OCI-LY7 (cell line): ENCODE data around the gene SNU13. TPM values are rescaled to one million over a fixed set of nuclear protein-coding genes. Genes with fewer than 3 reads are reported as not detected.
"Not testable (repeated sequence)": the region's sequence is repeated elsewhere in the genome, so short reads cannot be mapped to it uniquely, and the experiment has no call there.

Experiments
- BruUV-seq: library from RNA; stranded (reverse); fragments of 400-500 nt; replicated peaks from 2 replicates; lab custom pipeline; 2021; lab: Mats Ljungman, UMichigan
- CTCF ChIA-PET: fragments of 300-600 bp; sonication (Branson Sonifier 250); formaldehyde crosslinking; loops from one replicate; lab custom pipeline; 2022; ENCODE audit warnings: antibody characterized with exemption; ENCODE audit not compliant: unreplicated experiment; lab: Charles Lee
- POLR2A ChIA-PET: fragments of 300-600 bp; sonication (Branson Sonifier 250); formaldehyde crosslinking; loops from one replicate; lab custom pipeline; 2022; ENCODE audit warnings: antibody characterized with exemption; lab: Charles Lee
- DNase-seq: peaks from one replicate; pipeline ENCODE4 v3.0.0-alpha.2; 2015; ENCODE audit warnings: low spot score
- H2AFZ ChIP-seq: fragments of 200-600 bp; sonication (generic), shearing (Covaris generic); 2 replicates; pipeline ENCODE4 v1.6.1; 2014; ENCODE audit warnings: mild to moderate bottlenecking, antibody characterized with exemption, low read length, moderate library complexity
- H3K27ac ChIP-seq: fragments of 200-600 bp; sonication (generic); 2 replicates; pipeline ENCODE4 v1.5.1; 2014; ENCODE audit warnings: mixed run types, low read depth, mild to moderate bottlenecking, moderate library complexity, low read length, inconsistent platforms; ENCODE audit not compliant: poor library complexity, severe bottlenecking
- H3K36me3 ChIP-seq: fragments of 200-600 bp; sonication (generic); 2 replicates; pipeline ENCODE4 v1.6.1; 2014; ENCODE audit warnings: mild to moderate bottlenecking, antibody characterized with exemption, low read length, moderate library complexity, mixed read lengths; ENCODE audit not compliant: insufficient read depth
- H3K4me1 ChIP-seq: fragments of 200-600 bp; sonication (generic); 2 replicates; pipeline ENCODE4 v1.5.1; 2014; ENCODE audit warnings: mild to moderate bottlenecking, low read length; ENCODE audit not compliant: insufficient read depth, poor library complexity, severe bottlenecking
- H3K4me2 ChIP-seq: fragments of 200-600 bp; sonication (generic); 2 replicates; pipeline ENCODE4 v1.6.1; 2014; ENCODE audit warnings: mild to moderate bottlenecking, low read length
- H3K4me3 ChIP-seq: fragments of 200-600 bp; sonication (generic); 2 replicates; pipeline ENCODE4 v1.5.1; 2014; ENCODE audit warnings: mild to moderate bottlenecking, low read depth, low read length; ENCODE audit not compliant: poor library complexity, severe bottlenecking
- H3K79me2 ChIP-seq: fragments of 200-600 bp; sonication (generic); 2 replicates; pipeline ENCODE4 v1.6.1; 2016; ENCODE audit warnings: low read depth, mild to moderate bottlenecking, low read length, moderate library complexity, mixed read lengths; ENCODE audit not compliant: insufficient read depth
- H3K9me2 ChIP-seq: fragments of 200-600 bp; sonication (generic); 2 replicates; pipeline ENCODE4 v1.6.1; 2016; ENCODE audit warnings: mild to moderate bottlenecking, low read length, mixed read lengths; ENCODE audit not compliant: insufficient read depth
- H3K9me3 ChIP-seq: fragments of 200-600 bp; sonication (generic); 2 replicates; pipeline ENCODE4 v1.6.1; 2014; ENCODE audit warnings: mild to moderate bottlenecking, mixed run types, low read length, mixed read lengths
- H4K20me1 ChIP-seq: fragments of 200-600 bp; sonication (generic); 2 replicates; pipeline ENCODE4 v1.6.1; 2014; ENCODE audit warnings: mild to moderate bottlenecking, antibody characterized with exemption, low read length, moderate library complexity, mixed read lengths; ENCODE audit not compliant: insufficient read depth
- EZH2phosphoT487 ChIP-seq: fragments of 200-600 bp; sonication (generic); IDR thresholded peaks from 2 replicates; pipeline ENCODE4 v1.6.1; 2018; ENCODE audit warnings: low read depth, borderline replicate concordance, mild to moderate bottlenecking, mixed run types, antibody characterized with exemption, low read length, moderate library complexity, mixed read lengths
- intact Hi-C: fragments of 100-400 bp; cut with micrococcal nuclease; formaldehyde crosslinking; loops from one replicate; pipeline ENCODE4 v1.10.0; 2022; ENCODE audit not compliant: unreplicated experiment
- total RNA-seq, 2 experiments: library from RNA; depleted of rRNA in 1 of 2; stranded (reverse); fragments of >200 nt in 1 of 2; shearing (Covaris generic) in 1 of 2; gene quantifications; 2 replicates each; pipeline ENCODE4 v1.2.3, GENCODE V29; 2014 to 2022
- TF ChIP-seq, protein P1 (sequence below): fragments of 200-600 bp; sonication (generic); conservative IDR thresholded peaks from 2 replicates; pipeline ENCODE4 v1.5.1; 2014; ENCODE audit warnings: mild to moderate bottlenecking, antibody characterized with exemption, low read length, moderate library complexity, mixed read lengths

SNU13 gene
- total RNA-seq, 2 experiments from 2014 or later, result 199 to 246 TPM

DNA sequence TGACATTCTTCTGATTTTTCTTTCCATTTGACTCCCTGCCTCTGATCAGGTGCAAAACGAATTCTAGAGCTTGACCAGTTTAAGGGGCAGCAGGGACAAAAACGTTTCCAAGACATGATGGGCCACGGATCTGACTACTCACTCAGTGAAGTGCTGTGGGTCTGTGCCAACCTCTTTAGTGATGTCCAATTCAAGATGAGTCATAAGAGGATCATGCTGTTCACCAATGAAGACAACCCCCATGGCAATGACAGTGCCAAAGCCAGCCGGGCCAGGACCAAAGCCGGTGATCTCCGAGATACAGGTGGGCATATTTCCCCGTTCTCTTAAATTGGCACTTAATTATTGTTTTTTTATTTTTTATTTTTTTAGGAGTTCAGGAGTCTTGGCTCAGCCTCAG is 52.2 kb downstream of the SNU13 start:
- Histone ChIP-seq H4K20me1 (no peaks in the 10 kb centered on the region; the same call in 1 of the 2 replicates), H3K4me2 (no peak overlapping the region), H3K4me3 (no peak overlapping the region), H3K36me3 (peaks cover 98% of the 10 kb centered on the region), H3K9me3 (no peaks in the 10 kb centered on the region), H3K9me2 (no peaks in the 10 kb centered on the region), H3K4me1 (no peaks in the 10 kb centered on the region), H3K27ac (no peak overlapping the region), H2AFZ (no peak overlapping the region), H3K79me2 (peaks cover 31% of the 10 kb centered on the region; the same call in 1 of the 2 replicates)
- no peak for TF ChIP-seq EZH2phosphoT487
- TF ChIP-seq, protein P1, sequence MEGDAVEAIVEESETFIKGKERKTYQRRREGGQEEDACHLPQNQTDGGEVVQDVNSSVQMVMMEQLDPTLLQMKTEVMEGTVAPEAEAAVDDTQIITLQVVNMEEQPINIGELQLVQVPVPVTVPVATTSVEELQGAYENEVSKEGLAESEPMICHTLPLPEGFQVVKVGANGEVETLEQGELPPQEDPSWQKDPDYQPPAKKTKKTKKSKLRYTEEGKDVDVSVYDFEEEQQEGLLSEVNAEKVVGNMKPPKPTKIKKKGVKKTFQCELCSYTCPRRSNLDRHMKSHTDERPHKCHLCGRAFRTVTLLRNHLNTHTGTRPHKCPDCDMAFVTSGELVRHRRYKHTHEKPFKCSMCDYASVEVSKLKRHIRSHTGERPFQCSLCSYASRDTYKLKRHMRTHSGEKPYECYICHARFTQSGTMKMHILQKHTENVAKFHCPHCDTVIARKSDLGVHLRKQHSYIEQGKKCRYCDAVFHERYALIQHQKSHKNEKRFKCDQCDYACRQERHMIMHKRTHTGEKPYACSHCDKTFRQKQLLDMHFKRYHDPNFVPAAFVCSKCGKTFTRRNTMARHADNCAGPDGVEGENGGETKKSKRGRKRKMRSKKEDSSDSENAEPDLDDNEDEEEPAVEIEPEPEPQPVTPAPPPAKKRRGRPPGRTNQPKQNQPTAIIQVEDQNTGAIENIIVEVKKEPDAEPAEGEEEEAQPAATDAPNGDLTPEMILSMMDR, result no peak
- POLR2A ChIA-PET, result no interaction called here
- intact Hi-C loops, result no loop called here
- no TSS peak for BruUV-seq
- CTCF ChIA-PET, result no interaction called here
- DNase-seq, result no peak

DNA sequence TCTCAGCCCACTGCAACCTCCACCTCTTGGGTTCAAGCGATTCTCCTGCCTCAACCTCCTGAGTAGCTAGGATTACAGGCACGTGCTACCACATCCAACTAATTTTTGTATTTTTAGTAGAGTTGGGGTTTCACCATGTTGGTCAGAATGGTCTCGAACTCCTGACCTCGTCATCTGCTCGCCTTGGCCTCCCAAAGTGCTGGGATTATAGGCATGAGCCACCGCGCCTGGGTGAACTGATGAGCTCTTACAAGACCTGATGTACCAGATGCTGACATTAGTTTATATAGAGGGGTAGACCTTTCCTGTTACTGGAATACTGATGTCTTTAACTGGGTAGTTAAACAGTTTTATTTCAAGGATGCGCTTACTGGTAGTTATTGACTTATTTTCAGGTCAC is 54.1 kb downstream of the SNU13 start:
- H3K4me1 ChIP-seq, H3K27ac ChIP-seq, CTCF ChIA-PET, H4K20me1 ChIP-seq, BruUV-seq, H3K4me3 ChIP-seq, H3K4me2 ChIP-seq, H3K9me2 ChIP-seq, H3K9me3 ChIP-seq, DNase-seq, H2AFZ ChIP-seq, intact Hi-C loops: not testable (repeated sequence)
- POLR2A ChIA-PET, result interaction anchor here (0.7 to 1.1 kb wide), 2 partner anchors 13 to 26 kb away, joined by 3 to 5 read pairs; no protein-coding TSS in a partner anchor
- Histone ChIP-seq H3K36me3 (peaks cover 95% of the 10 kb centered on the region), H3K79me2 (peaks cover 23% of the 10 kb centered on the region; the same call in 1 of the 2 replicates)

DNA sequence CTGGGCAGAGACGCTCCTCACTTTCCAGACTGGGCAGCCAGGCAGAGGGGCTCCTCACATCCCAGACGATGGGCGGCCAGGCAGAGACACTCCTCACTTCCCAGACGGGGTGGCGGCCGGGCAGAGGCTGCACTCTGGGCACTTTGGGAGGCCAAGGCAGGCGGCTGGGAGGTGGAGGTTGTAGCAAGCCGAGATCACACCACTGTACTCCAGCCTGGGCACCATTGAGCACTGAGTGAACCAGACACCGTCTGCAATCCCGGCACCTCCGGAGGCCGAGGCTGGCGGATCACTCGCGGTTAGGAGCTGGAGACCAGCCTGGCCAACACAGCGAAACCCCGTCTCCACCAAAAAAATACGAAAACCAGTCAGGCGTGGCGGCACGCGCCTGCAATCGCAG is 57.1 kb downstream of the SNU13 start:
- H3K27ac ChIP-seq, H3K9me2 ChIP-seq, BruUV-seq, DNase-seq, H3K4me2 ChIP-seq, CTCF ChIA-PET, H3K4me1 ChIP-seq, POLR2A ChIA-PET, H3K4me3 ChIP-seq, H4K20me1 ChIP-seq, intact Hi-C loops, H3K9me3 ChIP-seq, H2AFZ ChIP-seq: not testable (repeated sequence)
- peaks cover 47% of the 10 kb centered on the region for H3K79me2 ChIP-seq
- peaks cover 95% of the 10 kb centered on the region for H3K36me3 ChIP-seq

DNA sequence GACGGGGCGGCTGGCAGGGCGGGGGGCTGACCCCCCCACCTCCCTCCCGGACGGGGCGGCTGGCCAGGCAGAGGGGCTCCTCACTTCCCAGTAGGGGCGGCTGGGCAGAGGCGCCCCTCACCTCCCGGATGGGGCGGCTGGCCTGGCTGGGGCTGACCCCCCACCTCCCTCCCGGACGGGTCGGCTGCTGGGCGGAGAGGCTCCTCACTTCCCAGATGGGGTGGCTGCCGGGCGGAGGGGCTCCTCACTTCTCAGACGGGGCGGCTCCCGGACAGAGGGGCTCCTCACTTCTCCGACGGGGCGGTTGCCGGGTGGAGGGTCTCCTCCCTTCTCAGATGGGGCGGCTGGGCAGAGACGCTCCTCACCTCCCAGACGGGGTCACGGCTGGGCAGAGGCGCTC is 57.6 kb downstream of the SNU13 start:
- CTCF ChIA-PET, H4K20me1 ChIP-seq, H3K9me3 ChIP-seq, H3K27ac ChIP-seq, H3K9me2 ChIP-seq, BruUV-seq, POLR2A ChIA-PET, H3K4me3 ChIP-seq, H3K4me1 ChIP-seq, DNase-seq, H2AFZ ChIP-seq, intact Hi-C loops, H3K4me2 ChIP-seq: not testable (repeated sequence)
- Histone ChIP-seq H3K79me2 (peaks cover 51% of the 10 kb centered on the region), H3K36me3 (peaks cover 95% of the 10 kb centered on the region)
